CD4-positive, alpha-beta T cell treated with Interleukin-21 for 1 hour (primary cell): ENCODE results near the gene TYW1.
"Not testable (repeated sequence)": the region's sequence is repeated elsewhere in the genome, so short reads cannot be mapped to it uniquely, and the experiment has no call there.

Source experiments
- DNase-seq: peaks from one replicate; pipeline ENCODE4 v3.0.0-alpha.2; 2020

Gene TYW1

GRCh38 chr7:67135617-67136486 lies 139.2 kb downstream of the TYW1 start:
- not testable (repeated sequence) for DNase-seq

- DNase-seq = not testable (repeated sequence)
These were observed 140.9 kb downstream of the TYW1 start for GRCh38 chr7:67137489-67137888.

GRCh38 chr7:67139876-67140275 lies 143.2 kb downstream of the TYW1 start:
- DNase-seq = not testable (repeated sequence)

GRCh38 chr7:67141001-67141400 lies 144.4 kb downstream of the TYW1 start:
- DNase-seq = not testable (repeated sequence)

- DNase-seq = not testable (repeated sequence)
These were observed 146.6 kb downstream of the TYW1 start for GRCh38 chr7:67143091-67143786.

- DNase-seq = not testable (repeated sequence)
These were observed 149.1 kb downstream of the TYW1 start for GRCh38 chr7:67145581-67146193.

- DNase-seq = not testable (repeated sequence)
These were observed 152.5 kb downstream of the TYW1 start for GRCh38 chr7:67149131-67149530.

GRCh38 chr7:67154374-67154773 lies 157.7 kb downstream of the TYW1 start:
- not testable (repeated sequence) for DNase-seq

GRCh38 chr7:67156064-67156463 lies 159.4 kb downstream of the TYW1 start:
- DNase-seq = not testable (repeated sequence)

GRCh38 chr7:67163285-67163684 lies 166.7 kb downstream of the TYW1 start:
- DNase-seq = peak; percentile 55

GRCh38 chr7:67171151-67171550 lies 174.5 kb downstream of the TYW1 start:
- DNase-seq = not testable (repeated sequence)

GRCh38 chr7:67176730-67177129 lies 180.1 kb downstream of the TYW1 start:
- DNase-seq = not testable (repeated sequence)

GRCh38 chr7:67178915-67179688 lies 182.5 kb downstream of the TYW1 start:
- not testable (repeated sequence) for DNase-seq

- not testable (repeated sequence) for DNase-seq
These were observed 186.5 kb downstream of the TYW1 start for GRCh38 chr7:67182956-67183750.

- not testable (repeated sequence) for DNase-seq
These were observed 188.5 kb downstream of the TYW1 start for GRCh38 chr7:67184912-67185659.

- not testable (repeated sequence) for DNase-seq
These were observed 189.1 kb downstream of the TYW1 start for GRCh38 chr7:67185660-67186129.

- not testable (repeated sequence) for DNase-seq
These were observed 192.5 kb downstream of the TYW1 start for GRCh38 chr7:67189160-67189559.

GRCh38 chr7:67189801-67190465 lies 193.3 kb downstream of the TYW1 start:
- not testable (repeated sequence) for DNase-seq

GRCh38 chr7:67191002-67191720 lies 194.5 kb downstream of the TYW1 start:
- not testable (repeated sequence) for DNase-seq
